Right lobe of liver (tissue), 6 donors: ENCODE data around the gene EIF6. TPM values are rescaled to one million over a fixed set of nuclear protein-coding genes. Genes with fewer than 3 reads are reported as not detected.

Experiments used
- ATAC-seq, 4 donors: fragments of 200-7000 bp; cut with Tn5 transposase; one replicate each; pipeline ENCODE4 v1.9.1; 2020; ENCODE audit warnings: mild to moderate bottlenecking in 4 of 4, moderate library complexity in 4 of 4
- DNase-seq, 3 donors: peaks; one replicate each; pipeline ENCODE4 v3.0.0-alpha.2; 2020
- H3K27ac ChIP-seq, 3 donors: fragments of 200-600 bp; one replicate each; pipeline ENCODE4 v1.8.0; 2022
- H3K27me3 ChIP-seq, 2 donors: fragments of 200-600 bp; one replicate each; pipeline ENCODE4 v1.8.0; 2022
- H3K36me3 ChIP-seq, 4 donors: fragments of 200-600 bp; sonication (generic) in 1 of 4; one replicate each; pipeline versions ENCODE4 v1.5.1 to v1.8.0; 2017 to 2022; ENCODE audit warnings: control low read depth in 1 of 4
- H3K4me1 ChIP-seq, 4 donors: fragments of 200-600 bp; sonication (generic) in 1 of 4; one replicate each; pipeline versions ENCODE4 v1.5.1 to v1.8.0; 2017 to 2022; ENCODE audit warnings: control low read depth in 1 of 4
- H3K4me3 ChIP-seq, 3 donors: fragments of 200-600 bp; one replicate each; pipeline ENCODE4 v1.8.0; 2022
- H3K9me3 ChIP-seq, 4 donors: fragments of 200-600 bp; sonication (generic) in 1 of 4; one replicate each; pipeline versions ENCODE4 v1.5.1 to v1.8.0; 2017 to 2022; ENCODE audit warnings: control low read depth in 1 of 4
- POLR2A ChIP-seq: fragments of 450-650 bp; IDR thresholded peaks from one replicate; pipeline ENCODE4 v1.6.1; 2017; ENCODE audit warnings: antibody characterized with exemption, mild to moderate bottlenecking
- WGBS: methylation state at CpG from one replicate; pipeline ENCODE4 v1.1.6; 2018; ENCODE audit warnings: low coverage, low lambda C conversion rate; ENCODE audit not compliant: insufficient coverage; ENCODE audit errors: missing lambda C conversion rate; 5-methylcytosine and 5-hydroxymethylcytosine counted together
- intact Hi-C, 2 donors: fragments of 100-400 bp; cut with DNase I; formaldehyde crosslinking; loops; one replicate each; pipeline versions ENCODE4 v1.11.2 to v1.14.1; 2022
- long read RNA-seq: library from polyadenylated mRNA; unstranded; transcript quantifications from one replicate; pipeline ENCODE4 v2.0.0, GENCODE V29; 2019
- total RNA-seq, 6 experiments: library from RNA; depleted of rRNA in 2 of 6; stranded (reverse); fragments of >200 nt in 2 of 6; fragmentation: NEBNext Ultra II Directional in 3 of 6; extraction: Animal tissue kit (Norgen Biotek cat#: 25700) in 3 of 6; gene quantifications; one replicate each; pipeline versions ENCODE4 v1.1.0 to v1.2.4, GENCODE V29; 2016 to 2023
- TF ChIP-seq, protein P1 (sequence below), 4 donors: fragments of 200-600 bp in 3 of 4; fragments of 450-650 bp in 1 of 4; IDR thresholded peaks; one replicate each; pipeline versions ENCODE4 v1.5.1 to v1.8.0; 2016 to 2022; ENCODE audit warnings: antibody characterized with exemption in 4 of 4, mild to moderate bottlenecking in 2 of 4
- donor health status: DM: no; HTN: yes; CAD: no.
- donor health status: DM: no; HTN: no; CAD: no.
- donor health status: DM: no; HTN: no; CAD: no.
- donor health status: DM: no; HTN: yes; CAD: no.
- donor health status: DM: no; HTN: yes; CAD: no.

The EIF6 gene
- total RNA-seq, result 100 to 1,000 TPM in 2 of 6 experiments, 10 to 100 TPM in 4; 73.6 to 131 (median 83.3) TPM
- long read RNA-seq, transcript EIF6-203 (7 exons, 1,289 nt), result major isoform, 33 of 43 reads
- long read RNA-seq, transcript EIF6-201 (6 exons, 1,252 nt), result minor isoform, 7 of 43 reads
- long read RNA-seq, partial matches to known transcripts, result 0 of 43 reads
- long read RNA-seq, other reads (novel, unspliced or antisense), result 3 of 43 reads

DNA sequence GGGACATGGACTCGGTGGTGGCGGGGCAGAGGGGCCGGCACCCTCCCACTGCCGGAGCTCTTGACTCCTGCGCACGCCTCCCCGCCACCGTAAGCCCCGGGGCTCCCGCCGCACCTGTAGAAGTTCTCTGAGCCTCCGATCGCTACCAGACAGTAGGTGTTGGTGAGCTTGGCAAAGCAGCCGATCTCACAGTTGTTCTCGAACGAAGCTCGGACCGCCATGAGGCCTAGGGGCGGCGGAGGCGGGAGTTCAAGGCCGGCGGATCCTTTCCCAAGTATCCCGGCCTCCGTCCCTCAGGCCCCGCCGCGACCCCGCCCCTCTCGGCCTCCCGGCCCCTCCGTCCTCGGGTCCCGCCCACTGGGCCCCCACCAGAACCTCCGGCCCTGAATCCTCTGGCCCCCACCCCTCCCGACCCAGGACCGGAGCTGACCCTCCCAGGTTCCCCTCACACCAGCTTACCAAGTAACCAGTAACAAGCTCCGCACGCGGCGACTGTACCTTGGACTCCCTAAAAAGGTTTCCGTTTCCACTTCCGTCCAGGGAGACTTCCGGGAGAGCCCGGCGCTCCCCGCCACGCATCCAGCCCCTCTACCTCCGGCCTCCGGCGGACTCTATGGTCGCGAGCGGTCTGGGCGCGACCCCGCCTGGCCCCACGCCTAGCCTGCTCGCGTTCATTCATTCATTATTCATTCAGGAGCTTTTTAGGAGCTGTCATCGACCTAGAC is at the start of gene EIF6:
Gene EIF6, minus strand, starts transcription at position 506 of the 725 bp plus-strand sequence. Its CDS starts 285 bp downstream, at position 221.
- ATAC-seq (peak; percentile 81 to 85 (median 83)), DNase-seq (peak; percentile 84 to 90 (median 88))
- H3K27me3 ChIP-seq, result no peaks in the 10 kb centered on the region
- WGBS, result 0% methylated on average over 21 of the region's 61 CpGs
- peaks cover 0 to 29% (median 7%) of the 10 kb centered on the region in 4 donors for H3K36me3 ChIP-seq
- peak within 1 kb of the TSS; percentile 95 to 99 (median 98) for H3K4me3 ChIP-seq
- H3K9me3 ChIP-seq, result no peaks in the 10 kb centered on the region
- TF ChIP-seq POLR2A, result peak; percentile 51
- TF ChIP-seq, protein P1, sequence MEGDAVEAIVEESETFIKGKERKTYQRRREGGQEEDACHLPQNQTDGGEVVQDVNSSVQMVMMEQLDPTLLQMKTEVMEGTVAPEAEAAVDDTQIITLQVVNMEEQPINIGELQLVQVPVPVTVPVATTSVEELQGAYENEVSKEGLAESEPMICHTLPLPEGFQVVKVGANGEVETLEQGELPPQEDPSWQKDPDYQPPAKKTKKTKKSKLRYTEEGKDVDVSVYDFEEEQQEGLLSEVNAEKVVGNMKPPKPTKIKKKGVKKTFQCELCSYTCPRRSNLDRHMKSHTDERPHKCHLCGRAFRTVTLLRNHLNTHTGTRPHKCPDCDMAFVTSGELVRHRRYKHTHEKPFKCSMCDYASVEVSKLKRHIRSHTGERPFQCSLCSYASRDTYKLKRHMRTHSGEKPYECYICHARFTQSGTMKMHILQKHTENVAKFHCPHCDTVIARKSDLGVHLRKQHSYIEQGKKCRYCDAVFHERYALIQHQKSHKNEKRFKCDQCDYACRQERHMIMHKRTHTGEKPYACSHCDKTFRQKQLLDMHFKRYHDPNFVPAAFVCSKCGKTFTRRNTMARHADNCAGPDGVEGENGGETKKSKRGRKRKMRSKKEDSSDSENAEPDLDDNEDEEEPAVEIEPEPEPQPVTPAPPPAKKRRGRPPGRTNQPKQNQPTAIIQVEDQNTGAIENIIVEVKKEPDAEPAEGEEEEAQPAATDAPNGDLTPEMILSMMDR (IDR thresholded peaks at IDR 0.05), result no peak
- H3K4me1 ChIP-seq, result peaks cover 0 to 27% (median 13%) of the 10 kb centered on the region in 4 donors
- intact Hi-C loops, result no loop called here
- H3K27ac ChIP-seq, result peak within 1 kb of the TSS; percentile 67 to 84 (median 80)

- Histone ChIP-seq H3K27me3 (no peaks in the 10 kb centered on the region), H3K27ac (no peak overlapping the region), H3K36me3 (no peaks in the 10 kb centered on the region), H3K9me3 (no peaks in the 10 kb centered on the region), H3K4me3 (no peak overlapping the region), H3K4me1 (peaks cover 0 to 14% (median 5%) of the 10 kb centered on the region in 4 donors)
- intact Hi-C loops, result no loop called here
- no peak for DNase-seq
- ATAC-seq, result peak in 1 of 4 donors; percentile 13
- WGBS, result 17% methylated on average over 4 of the region's 4 CpGs
- TF ChIP-seq, protein P1 (IDR thresholded peaks at IDR 0.05), result no peak
- no peak for TF ChIP-seq POLR2A
Measured at GRCh38 chr20:35333606-35334005, 49.0 kb upstream of the EIF6 start.

DNA sequence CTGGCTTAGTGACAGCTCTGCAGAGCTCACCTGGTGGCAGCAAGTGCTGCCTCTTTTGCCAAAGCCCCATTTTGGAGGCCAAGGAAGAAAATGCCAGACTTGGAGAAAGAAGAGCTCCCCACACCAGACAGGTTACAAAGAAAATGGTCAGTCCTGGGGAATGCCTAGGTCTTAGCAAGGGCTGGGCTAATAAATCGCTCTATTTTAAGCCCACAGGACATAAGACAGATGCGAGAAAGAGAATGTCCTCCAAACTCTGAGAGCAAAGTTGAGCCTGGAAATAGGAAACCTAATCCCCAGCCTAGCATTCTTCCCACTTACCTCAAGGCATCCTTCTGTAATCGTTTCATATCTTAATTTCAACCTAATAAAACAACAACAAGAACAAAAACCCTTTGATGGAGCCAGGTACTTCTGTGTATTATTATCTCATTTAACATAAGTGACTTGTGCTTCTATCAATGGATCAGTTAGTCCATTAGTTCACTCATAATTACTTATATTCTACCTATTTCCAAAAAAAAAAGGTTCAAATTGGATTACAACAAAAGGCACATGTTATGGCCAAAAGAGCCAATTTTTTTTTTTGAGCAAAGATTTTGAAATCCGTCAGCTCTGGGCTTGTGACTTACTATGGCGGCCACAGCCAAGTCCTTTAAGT is 48.1 kb upstream of the EIF6 start:
- Histone ChIP-seq H3K27me3 (no peaks in the 10 kb centered on the region), H3K36me3 (no peaks in the 10 kb centered on the region), H3K4me3 (no peak overlapping the region), H3K4me1 (peaks cover 0 to 19% (median 9%) of the 10 kb centered on the region in 4 donors), H3K27ac (no peak overlapping the region), H3K9me3 (no peaks in the 10 kb centered on the region)
- DNase-seq, result no peak
- intact Hi-C loops, result no loop called here
- TF ChIP-seq, protein P1 (IDR thresholded peaks at IDR 0.05), result no peak
- no peak for TF ChIP-seq POLR2A
- 92% methylated on average over 5 of the region's 5 CpGs for WGBS
- no peak for ATAC-seq

- TF ChIP-seq, protein P1 (IDR thresholded peaks at IDR 0.05), result peak; percentile 28 to 56 (median 52)
- no peak for TF ChIP-seq POLR2A
- H3K4me3 ChIP-seq, result no peak overlapping the region
- ATAC-seq, result peak; percentile 31 to 47 (median 41)
- H3K27me3 ChIP-seq, result no peaks in the 10 kb centered on the region
- 82% methylated on average over 3 of the region's 4 CpGs for WGBS
- H3K4me1 ChIP-seq, result peaks cover 0 to 37% (median 23%) of the 10 kb centered on the region in 4 donors
- no peaks in the 10 kb centered on the region for H3K9me3 ChIP-seq
- peak in 1 of 3 donors; percentile 39 for DNase-seq
- H3K27ac ChIP-seq, result no peak overlapping the region
- no peaks in the 10 kb centered on the region for H3K36me3 ChIP-seq
- intact Hi-C loops, result no loop called here
Measured at GRCh38 chr20:35329435-35330139, 45.0 kb upstream of the EIF6 start.
